Panc1 (cell line): ENCODE measurements around the gene HBS1L. TPM values are rescaled to one million over a fixed set of nuclear protein-coding genes. Genes with fewer than 3 reads are reported as not detected.

Experiments
- ATAC-seq: fragments of 200-7000 bp; cut with Tn5 transposase; 2 replicates; pipeline ENCODE4 v1.9.1; 2020; ENCODE audit warnings: mild to moderate bottlenecking, moderate library complexity
- BruUV-seq: library from RNA; stranded (reverse); fragments of 400-500 nt; replicated peaks from 2 replicates; lab custom pipeline; 2021; lab: Mats Ljungman, UMichigan
- CTCF ChIA-PET: fragments of 300-600 bp; sonication (Branson Sonifier 250); formaldehyde crosslinking; loops from one replicate; lab custom pipeline; 2022; ENCODE audit warnings: antibody characterized with exemption; lab: Charles Lee
- POLR2A ChIA-PET: fragments of 300-600 bp; sonication (Branson Sonifier 250); formaldehyde crosslinking; loops from one replicate; lab custom pipeline; 2022; ENCODE audit warnings: antibody characterized with exemption; lab: Charles Lee
- DNase-seq: peaks from one replicate; pipeline ENCODE4 v3.0.0-alpha.2; 2010; ENCODE audit warnings: low read depth, low spot score
- H3K27ac ChIP-seq: 2 replicates; pipeline ENCODE4 v1.5.1; 2011; ENCODE audit warnings: mild to moderate bottlenecking, low read length, inconsistent platforms
- H3K27me3 ChIP-seq: fragments of 200-500 bp; sonication (Bioruptor generic); 2 replicates; pipeline ENCODE4 v1.6.0; 2014; ENCODE audit warnings: low read length, inconsistent platforms; ENCODE audit not compliant: control insufficient read depth, insufficient read depth
- H3K36me3 ChIP-seq: fragments of 200-500 bp; sonication (Bioruptor generic); 2 replicates; pipeline ENCODE4 v1.5.1; 2014; ENCODE audit warnings: inconsistent platforms, mild to moderate bottlenecking, low read length, moderate library complexity; ENCODE audit not compliant: control insufficient read depth, insufficient read depth
- H3K4me1 ChIP-seq: 2 replicates; pipeline ENCODE4 v1.5.1; 2011; ENCODE audit warnings: inconsistent platforms, mild to moderate bottlenecking, low read length, moderate library complexity; ENCODE audit not compliant: control insufficient read depth, insufficient read depth
- H3K4me3 ChIP-seq, 2 experiments: 2 replicates each; pipeline ENCODE4 v1.5.1; 2011 to 2012; ENCODE audit warnings: low read depth in 2 of 2, low read length in 2 of 2, mild to moderate bottlenecking in 2 of 2, inconsistent platforms in 1 of 2, moderate library complexity in 1 of 2
- H3K9me3 ChIP-seq: fragments of 200-500 bp; sonication (Bioruptor generic); 2 replicates; pipeline ENCODE4 v1.5.1; 2014; ENCODE audit warnings: low read depth, mild to moderate bottlenecking, inconsistent platforms, low read length, moderate library complexity; ENCODE audit not compliant: control insufficient read depth, insufficient read depth
- POLR2AphosphoS5 ChIP-seq: IDR thresholded peaks from 2 replicates; pipeline ENCODE4 v1.6.1; 2012; ENCODE audit warnings: mild to moderate bottlenecking, low read depth, low read length, moderate library complexity
- SIN3A ChIP-seq: IDR thresholded peaks from 2 replicates; pipeline ENCODE4 v1.6.1; 2012; ENCODE audit warnings: low read depth, mild to moderate bottlenecking, low read length, moderate library complexity, borderline replicate concordance; ENCODE audit not compliant: insufficient read depth
- TCF7L2 ChIP-seq: IDR thresholded peaks from 2 replicates; pipeline ENCODE4 v1.6.1; 2011; ENCODE audit warnings: mild to moderate bottlenecking, low read depth, low read length, inconsistent platforms
- in situ Hi-C: cut with HindIII; loops from 2 replicates; pipeline ENCODE4 v1.10.0; 2016; ENCODE audit warnings: low sequenced_read_pairs, low pct_unique_long_range_greater_than_20kb
- intact Hi-C: fragments of 100-400 bp; cut with micrococcal nuclease; formaldehyde crosslinking; loops from one replicate; pipeline ENCODE4 v1.10.0; 2022; ENCODE audit not compliant: unreplicated experiment
- total RNA-seq: library from RNA; stranded (reverse); gene quantifications from one replicate; pipeline ENCODE4 v1.2.1, GENCODE V29; 2021; ENCODE audit not compliant: unreplicated experiment
- TF ChIP-seq, protein P1 (sequence below), 2 experiments: IDR thresholded peaks; 2 replicates each; pipeline ENCODE4 v1.6.1; 2011 to 2012; ENCODE audit warnings: low read depth in 2 of 2, control low read depth in 1 of 2, low read length in 1 of 2, mild to moderate bottlenecking in 1 of 2, moderate library complexity in 1 of 2; ENCODE audit not compliant: insufficient read depth in 1 of 2
- TF ChIP-seq, protein P2 (sequence below): fragments of 450-650 bp; IDR thresholded peaks from 2 replicates; pipeline ENCODE4 v1.5.1; 2017; ENCODE audit warnings: mild to moderate bottlenecking

Gene HBS1L
- total RNA-seq, 1 experiment from 2014 or later: 79.2 TPM

DNA sequence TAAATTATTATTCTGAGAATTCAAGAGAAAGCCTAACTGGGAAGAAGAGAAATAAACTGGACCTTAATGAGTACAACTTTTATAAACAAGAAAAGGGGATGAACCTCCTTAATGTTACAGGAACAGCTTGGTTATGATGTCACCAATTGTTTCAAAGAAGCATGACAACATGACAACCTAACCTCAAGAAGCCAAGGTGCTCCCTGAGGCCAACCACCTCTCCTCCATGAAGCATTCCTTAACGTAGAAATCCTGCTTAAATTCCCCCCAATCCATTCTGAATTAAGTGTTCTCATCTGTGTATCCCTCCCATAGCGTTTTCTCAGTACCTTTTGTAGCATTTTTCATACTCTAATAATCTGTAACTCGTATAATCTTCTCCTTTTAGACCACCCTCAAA, 1.7 kb downstream of the HBS1L start:
- Histone ChIP-seq H3K4me3 (peak overlapping the region; percentile 10 to 100; a peak in 2 of 4 replicates), H3K27ac (no peak overlapping the region), H3K27me3 (no peaks in the 10 kb centered on the region), H3K36me3 (peaks cover 9% of the 10 kb centered on the region), H3K9me3 (no peaks in the 10 kb centered on the region), H3K4me1 (peaks cover 19% of the 10 kb centered on the region)
- no peak for ATAC-seq
- POLR2A ChIA-PET: no interaction called here
- intact Hi-C loops: loop anchor here (10.0 kb wide), 1 partner anchor 132 kb away; the partner anchor contains the start of gene MYB
- CTCF ChIA-PET: no interaction called here
- TF ChIP-seq TCF7L2 (no peak), SIN3A (no peak), POLR2AphosphoS5 (no peak)
- TF ChIP-seq, protein P1, sequence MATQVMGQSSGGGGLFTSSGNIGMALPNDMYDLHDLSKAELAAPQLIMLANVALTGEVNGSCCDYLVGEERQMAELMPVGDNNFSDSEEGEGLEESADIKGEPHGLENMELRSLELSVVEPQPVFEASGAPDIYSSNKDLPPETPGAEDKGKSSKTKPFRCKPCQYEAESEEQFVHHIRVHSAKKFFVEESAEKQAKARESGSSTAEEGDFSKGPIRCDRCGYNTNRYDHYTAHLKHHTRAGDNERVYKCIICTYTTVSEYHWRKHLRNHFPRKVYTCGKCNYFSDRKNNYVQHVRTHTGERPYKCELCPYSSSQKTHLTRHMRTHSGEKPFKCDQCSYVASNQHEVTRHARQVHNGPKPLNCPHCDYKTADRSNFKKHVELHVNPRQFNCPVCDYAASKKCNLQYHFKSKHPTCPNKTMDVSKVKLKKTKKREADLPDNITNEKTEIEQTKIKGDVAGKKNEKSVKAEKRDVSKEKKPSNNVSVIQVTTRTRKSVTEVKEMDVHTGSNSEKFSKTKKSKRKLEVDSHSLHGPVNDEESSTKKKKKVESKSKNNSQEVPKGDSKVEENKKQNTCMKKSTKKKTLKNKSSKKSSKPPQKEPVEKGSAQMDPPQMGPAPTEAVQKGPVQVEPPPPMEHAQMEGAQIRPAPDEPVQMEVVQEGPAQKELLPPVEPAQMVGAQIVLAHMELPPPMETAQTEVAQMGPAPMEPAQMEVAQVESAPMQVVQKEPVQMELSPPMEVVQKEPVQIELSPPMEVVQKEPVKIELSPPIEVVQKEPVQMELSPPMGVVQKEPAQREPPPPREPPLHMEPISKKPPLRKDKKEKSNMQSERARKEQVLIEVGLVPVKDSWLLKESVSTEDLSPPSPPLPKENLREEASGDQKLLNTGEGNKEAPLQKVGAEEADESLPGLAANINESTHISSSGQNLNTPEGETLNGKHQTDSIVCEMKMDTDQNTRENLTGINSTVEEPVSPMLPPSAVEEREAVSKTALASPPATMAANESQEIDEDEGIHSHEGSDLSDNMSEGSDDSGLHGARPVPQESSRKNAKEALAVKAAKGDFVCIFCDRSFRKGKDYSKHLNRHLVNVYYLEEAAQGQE (IDR thresholded peaks at IDR 0.05; ENCODE audit: insufficient read depth in 1 of 2, low read depth in 2 of 2, low read length in 1 of 2): no peak
- TF ChIP-seq, protein P2, sequence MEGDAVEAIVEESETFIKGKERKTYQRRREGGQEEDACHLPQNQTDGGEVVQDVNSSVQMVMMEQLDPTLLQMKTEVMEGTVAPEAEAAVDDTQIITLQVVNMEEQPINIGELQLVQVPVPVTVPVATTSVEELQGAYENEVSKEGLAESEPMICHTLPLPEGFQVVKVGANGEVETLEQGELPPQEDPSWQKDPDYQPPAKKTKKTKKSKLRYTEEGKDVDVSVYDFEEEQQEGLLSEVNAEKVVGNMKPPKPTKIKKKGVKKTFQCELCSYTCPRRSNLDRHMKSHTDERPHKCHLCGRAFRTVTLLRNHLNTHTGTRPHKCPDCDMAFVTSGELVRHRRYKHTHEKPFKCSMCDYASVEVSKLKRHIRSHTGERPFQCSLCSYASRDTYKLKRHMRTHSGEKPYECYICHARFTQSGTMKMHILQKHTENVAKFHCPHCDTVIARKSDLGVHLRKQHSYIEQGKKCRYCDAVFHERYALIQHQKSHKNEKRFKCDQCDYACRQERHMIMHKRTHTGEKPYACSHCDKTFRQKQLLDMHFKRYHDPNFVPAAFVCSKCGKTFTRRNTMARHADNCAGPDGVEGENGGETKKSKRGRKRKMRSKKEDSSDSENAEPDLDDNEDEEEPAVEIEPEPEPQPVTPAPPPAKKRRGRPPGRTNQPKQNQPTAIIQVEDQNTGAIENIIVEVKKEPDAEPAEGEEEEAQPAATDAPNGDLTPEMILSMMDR: no peak
- no peak for DNase-seq
- in situ Hi-C loops: no loop called here
- BruUV-seq: no TSS peak

DNA sequence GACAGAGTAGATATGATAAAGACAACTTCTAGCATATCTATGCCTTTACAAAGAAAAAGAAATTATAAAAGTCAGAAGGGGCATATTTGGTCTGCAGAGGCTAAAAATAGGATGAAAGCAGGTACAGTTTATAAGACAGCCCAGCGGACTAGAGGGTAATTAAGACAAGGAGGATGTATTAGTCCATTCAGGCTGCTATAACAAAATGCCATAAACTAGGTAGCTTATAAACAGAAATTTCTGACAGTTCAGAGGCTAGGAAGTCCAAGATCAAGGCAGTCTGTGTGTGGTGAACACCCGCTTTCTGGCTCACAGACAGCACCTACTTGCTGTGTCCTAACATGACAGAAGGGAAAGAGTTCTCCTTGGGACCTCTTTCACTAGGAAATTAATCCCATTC, 5.7 kb downstream of the HBS1L start:
- no TSS peak for BruUV-seq
- intact Hi-C loops (no loop called here), in situ Hi-C loops (no loop called here)
- Histone ChIP-seq H3K4me1 (peaks cover 16% of the 10 kb centered on the region), H3K27me3 (no peaks in the 10 kb centered on the region), H3K4me3 (no peak overlapping the region), H3K36me3 (peaks cover 9% of the 10 kb centered on the region), H3K27ac (no peak overlapping the region), H3K9me3 (no peaks in the 10 kb centered on the region)
- ChIA-PET POLR2A (no interaction called here), CTCF (no interaction called here)
- ATAC-seq (no peak), DNase-seq (no peak)
- TF ChIP-seq, protein P2: no peak
- no peak for TF ChIP-seq POLR2AphosphoS5
